GM19467 (cell line): ENCODE measurements around the gene ABO.
"Not testable (repeated sequence)": the region's sequence is repeated elsewhere in the genome, so short reads cannot be mapped to it uniquely, and the experiment has no call there.

Experiments
- ATAC-seq: cut with Tn5 transposase; IDR thresholded peaks from one replicate; pipeline ENCODE4 v1.9.1; 2021; ENCODE audit warnings: mild to moderate bottlenecking, moderate library complexity; ENCODE audit not compliant: unreplicated experiment

The ABO gene

GRCh38 chr9:133290751-133291302, 15.8 kb upstream of the ABO start:
- no peak for ATAC-seq

GRCh38 chr9:133286523-133286922, 11.5 kb upstream of the ABO start:
- no peak for ATAC-seq

- ATAC-seq, result no peak
Measured at GRCh38 chr9:133285252-133285775, 10.3 kb upstream of the ABO start.

- no peak for ATAC-seq
Measured at GRCh38 chr9:133284362-133284761, 9.4 kb upstream of the ABO start.

GRCh38 chr9:133283255-133284032, 8.4 kb upstream of the ABO start:
- ATAC-seq, result not testable (repeated sequence)

- ATAC-seq, result no peak
Measured at GRCh38 chr9:133282464-133283238, 7.7 kb upstream of the ABO start.

GRCh38 chr9:133280392-133280791, 5.4 kb upstream of the ABO start:
- no peak for ATAC-seq

GRCh38 chr9:133278161-133279114, 3.4 kb upstream of the ABO start:
- ATAC-seq, result no peak

GRCh38 chr9:133277467-133277866, 2.5 kb upstream of the ABO start:
- no peak for ATAC-seq

GRCh38 chr9:133276923-133277322, 1.9 kb upstream of the ABO start:
- no peak for ATAC-seq

- no peak for ATAC-seq
Measured at GRCh38 chr9:133276001-133276884, 1.2 kb upstream of the ABO start.

GRCh38 chr9:133274236-133275104, 531 bp downstream of the ABO start:
- no peak for ATAC-seq

- ATAC-seq, result no peak
Measured at GRCh38 chr9:133273819-133274218, 1.2 kb downstream of the ABO start.

GRCh38 chr9:133273098-133273497, 1.9 kb downstream of the ABO start:
- ATAC-seq, result no peak

- ATAC-seq, result no peak
Measured at GRCh38 chr9:133269537-133270362, 5.3 kb downstream of the ABO start.

GRCh38 chr9:133269136-133269535, 5.9 kb downstream of the ABO start:
- not testable (repeated sequence) for ATAC-seq

- no peak for ATAC-seq
Measured at GRCh38 chr9:133268335-133269056, 6.5 kb downstream of the ABO start.
